Lung (tissue), 12 donors: ENCODE results near the gene B3GALT6. TPM values are rescaled to one million over a fixed set of nuclear protein-coding genes. Genes with fewer than 3 reads are reported as not detected.

Experiments
- ATAC-seq: fragments of 200-7000 bp; cut with Tn5 transposase; one replicate; pipeline ENCODE4 v1.9.1; 2020; ENCODE audit warnings: moderate number of reproducible peaks; ENCODE audit not compliant: insufficient read depth, low FRiP score
- DNase-seq, 3 donors: peaks; one replicate each; pipeline ENCODE4 v3.0.0-alpha.2; 2013 to 2017
- H3K27ac ChIP-seq, 2 donors: one replicate each; pipeline ENCODE4 v1.5.1; 2013; ENCODE audit warnings: mild to moderate bottlenecking in 2 of 2, moderate library complexity in 2 of 2, control low read depth in 1 of 2, inconsistent platforms in 1 of 2, low read depth in 1 of 2, low read length in 1 of 2
- H3K27me3 ChIP-seq, 3 donors: one replicate each; pipeline ENCODE4 v1.5.1; 2013; ENCODE audit warnings: low read length in 2 of 3; ENCODE audit not compliant: control insufficient read depth in 3 of 3, insufficient read depth in 3 of 3
- H3K36me3 ChIP-seq, 4 donors: one replicate each; pipeline ENCODE4 v1.5.1; 2013; ENCODE audit warnings: low read length in 4 of 4, mild to moderate bottlenecking in 1 of 4, moderate library complexity in 1 of 4; ENCODE audit not compliant: control insufficient read depth in 4 of 4, insufficient read depth in 4 of 4
- H3K4me1 ChIP-seq, 5 donors: one replicate each; pipeline ENCODE4 v1.5.1; 2013; ENCODE audit warnings: low read length in 5 of 5, mild to moderate bottlenecking in 2 of 5, moderate library complexity in 1 of 5; ENCODE audit not compliant: control insufficient read depth in 5 of 5, insufficient read depth in 5 of 5
- H3K4me3 ChIP-seq: one replicate; pipeline ENCODE4 v1.5.1; 2013; ENCODE audit warnings: mild to moderate bottlenecking, control low read depth, moderate library complexity
- H3K9ac ChIP-seq, 2 donors: one replicate each; pipeline ENCODE4 v1.5.1; 2013; ENCODE audit warnings: low read length in 2 of 2, control low read depth in 1 of 2; ENCODE audit not compliant: insufficient read depth in 1 of 2
- H3K9me3 ChIP-seq, 4 donors: one replicate each; pipeline ENCODE4 v1.5.1; 2013; ENCODE audit warnings: low read length in 3 of 4, mild to moderate bottlenecking in 1 of 4, moderate library complexity in 1 of 4; ENCODE audit not compliant: control insufficient read depth in 4 of 4, insufficient read depth in 3 of 4
- WGBS, 2 donors: extraction: QIAGEN DNeasy Blood & Tissue Kit; methylation state at CpG; one replicate each; pipeline ENCODE4 v1.1.7; 2013; 5-methylcytosine and 5-hydroxymethylcytosine counted together
- polyA plus RNA-seq, 2 donors: library from polyadenylated mRNA; stranded (reverse); fragments of 200-250 nt; gene quantifications; one replicate each; pipeline ENCODE4 v1.2.1, GENCODE V29; 2013
- total RNA-seq, 2 donors: library from RNA; depleted of rRNA in 1 of 2; stranded (reverse); fragments of >200 nt in 1 of 2; gene quantifications; one replicate each; pipeline ENCODE4 v1.2.1, GENCODE V29; 2014 to 2021
- TF ChIP-seq, protein P1 (sequence below): IDR thresholded peaks from 2 replicates; pipeline ENCODE4 v1.5.1; 2012; ENCODE audit warnings: mild to moderate bottlenecking; ENCODE audit errors: control extremely low read depth, extremely low read depth
- donor health status: control.
- donor health status: control.
- donor health status: Bipolar disorder and iron deficiency.
- donor health status: healthy.
- donor health status: DM: yes; HTN: yes; CAD: no.

Gene B3GALT6
- total and polyA plus RNA-seq, 4 donors: 7.0 to 28.3 (median 15.8) TPM

DNA sequence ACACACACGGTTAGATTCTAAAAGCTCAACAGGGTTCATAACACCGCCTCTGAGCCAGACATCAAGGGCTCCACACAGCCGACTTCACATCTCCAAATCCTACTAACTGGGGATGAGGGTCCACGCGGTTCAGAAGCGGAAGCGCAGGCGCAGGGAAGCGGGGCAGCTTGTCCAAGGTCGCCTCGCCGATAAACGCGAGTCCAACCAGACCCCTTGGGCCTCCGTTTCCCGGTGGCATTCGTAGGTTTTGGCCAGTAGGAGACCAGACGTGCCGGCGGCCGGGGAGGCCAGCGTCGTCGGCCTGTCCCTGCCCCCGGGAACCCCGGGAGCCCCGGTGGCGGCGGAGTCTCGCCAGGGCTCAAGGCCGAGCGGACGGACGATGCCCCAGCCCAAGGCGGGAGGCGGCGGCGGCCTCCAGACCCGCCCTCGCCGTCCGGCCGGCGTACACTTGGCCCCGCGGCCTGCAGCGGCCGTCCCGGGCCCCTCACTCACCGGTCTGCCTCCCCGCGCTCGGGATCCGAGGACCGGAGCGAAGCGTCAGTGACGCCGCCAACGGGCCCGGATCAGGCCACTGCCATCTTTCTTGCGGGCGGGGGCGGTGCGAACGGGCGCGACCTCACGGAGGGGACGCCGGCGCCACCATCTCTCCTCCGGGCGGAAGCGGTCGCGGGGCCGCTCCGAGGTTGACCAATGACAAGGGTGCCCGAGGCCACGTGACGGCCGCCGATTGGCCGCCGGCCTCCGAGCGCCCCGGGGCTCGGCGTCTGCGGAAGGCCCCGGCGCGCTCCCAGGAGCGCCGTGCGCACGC, 433 bp upstream of the B3GALT6 start, which contains the start of gene SDF4:
TSS of gene SDF4 (minus strand) at position 602 of the 808 bp plus-strand sequence. CDS start 3,229 bp downstream, outside the sequence.
- H3K4me1 ChIP-seq: peaks cover 0 to 19% (median 7%) of the 10 kb centered on the region in 5 donors
- peak; percentile 96 for ATAC-seq
- H3K4me3 ChIP-seq: peak within 1 kb of the TSS; percentile 93
- DNase-seq: peak; percentile 97 to 99 (median 97)
- H3K36me3 ChIP-seq: peaks cover 0 to 25% (median 3%) of the 10 kb centered on the region in 4 donors
- TF ChIP-seq, protein P1, sequence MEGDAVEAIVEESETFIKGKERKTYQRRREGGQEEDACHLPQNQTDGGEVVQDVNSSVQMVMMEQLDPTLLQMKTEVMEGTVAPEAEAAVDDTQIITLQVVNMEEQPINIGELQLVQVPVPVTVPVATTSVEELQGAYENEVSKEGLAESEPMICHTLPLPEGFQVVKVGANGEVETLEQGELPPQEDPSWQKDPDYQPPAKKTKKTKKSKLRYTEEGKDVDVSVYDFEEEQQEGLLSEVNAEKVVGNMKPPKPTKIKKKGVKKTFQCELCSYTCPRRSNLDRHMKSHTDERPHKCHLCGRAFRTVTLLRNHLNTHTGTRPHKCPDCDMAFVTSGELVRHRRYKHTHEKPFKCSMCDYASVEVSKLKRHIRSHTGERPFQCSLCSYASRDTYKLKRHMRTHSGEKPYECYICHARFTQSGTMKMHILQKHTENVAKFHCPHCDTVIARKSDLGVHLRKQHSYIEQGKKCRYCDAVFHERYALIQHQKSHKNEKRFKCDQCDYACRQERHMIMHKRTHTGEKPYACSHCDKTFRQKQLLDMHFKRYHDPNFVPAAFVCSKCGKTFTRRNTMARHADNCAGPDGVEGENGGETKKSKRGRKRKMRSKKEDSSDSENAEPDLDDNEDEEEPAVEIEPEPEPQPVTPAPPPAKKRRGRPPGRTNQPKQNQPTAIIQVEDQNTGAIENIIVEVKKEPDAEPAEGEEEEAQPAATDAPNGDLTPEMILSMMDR: no peak
- H3K27me3 ChIP-seq: no peaks in the 10 kb centered on the region
- H3K9ac ChIP-seq: peak within 1 kb of the TSS in 1 of 2 donors; percentile 56
- peaks cover 0 to 6% (median 0%) of the 10 kb centered on the region in 4 donors for H3K9me3 ChIP-seq
- WGBS, 2 donors: 1% methylated on average over 69 to 99 of the region's 99 CpGs
- H3K27ac ChIP-seq: peak within 1 kb of the TSS; percentile 91 to 97

DNA sequence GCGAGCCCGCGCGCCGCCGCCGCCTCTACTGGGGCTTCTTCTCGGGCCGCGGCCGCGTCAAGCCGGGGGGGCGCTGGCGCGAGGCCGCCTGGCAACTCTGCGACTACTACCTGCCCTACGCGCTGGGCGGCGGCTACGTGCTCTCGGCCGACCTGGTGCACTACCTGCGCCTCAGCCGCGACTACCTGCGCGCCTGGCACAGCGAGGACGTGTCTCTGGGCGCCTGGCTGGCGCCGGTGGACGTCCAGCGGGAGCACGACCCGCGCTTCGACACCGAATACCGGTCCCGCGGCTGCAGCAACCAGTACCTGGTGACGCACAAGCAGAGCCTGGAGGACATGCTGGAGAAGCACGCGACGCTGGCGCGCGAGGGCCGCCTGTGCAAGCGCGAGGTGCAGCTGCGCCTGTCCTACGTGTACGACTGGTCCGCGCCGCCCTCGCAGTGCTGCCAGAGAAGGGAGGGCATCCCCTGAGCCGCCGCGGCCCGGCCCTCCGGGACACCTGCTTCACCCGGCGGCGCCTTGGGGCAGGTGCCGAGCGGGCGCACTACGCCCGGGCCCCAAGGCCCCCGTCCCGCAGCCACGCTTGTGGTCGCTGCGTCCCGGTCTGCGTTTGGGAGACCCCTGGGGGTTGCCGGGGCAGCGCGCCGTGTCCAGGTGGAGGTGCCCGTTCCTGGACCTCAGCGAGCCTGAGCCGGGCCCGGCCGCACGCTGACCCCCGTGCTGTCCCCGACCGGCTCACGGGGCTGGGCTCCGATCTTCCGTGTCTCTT, 944 bp downstream of the B3GALT6 start:
- 78 to 82% methylated on average over 97 to 98 of the region's 98 CpGs for WGBS, 2 donors
- H3K27ac ChIP-seq: peak overlapping the region in 1 of 2 donors; percentile 25
- no peak for DNase-seq

DNA sequence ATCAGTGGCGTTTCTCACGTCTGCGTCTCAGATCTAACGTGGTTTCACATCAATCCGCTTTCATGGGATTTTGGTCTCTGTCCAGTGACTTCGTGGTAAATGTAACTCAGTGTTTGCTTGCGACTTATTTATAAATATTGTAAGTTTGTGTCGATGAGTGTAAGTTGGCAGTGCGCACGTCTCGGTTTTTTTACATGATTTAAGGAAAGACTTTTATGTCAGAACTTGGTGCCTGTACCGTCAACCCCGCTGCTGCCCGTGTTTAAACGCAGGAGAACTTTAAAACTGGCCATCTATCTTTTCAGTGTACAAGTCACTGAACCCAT, 1.5 kb downstream of the B3GALT6 start:
- no peak for ATAC-seq
- no peak overlapping the region for H3K4me3 ChIP-seq
- H3K27ac ChIP-seq: no peak overlapping the region
- H3K9ac ChIP-seq: no peak overlapping the region
- H3K4me1 ChIP-seq: peaks cover 0 to 26% (median 7%) of the 10 kb centered on the region in 5 donors
- no peak for DNase-seq
- H3K9me3 ChIP-seq: peaks cover 0 to 8% (median 0%) of the 10 kb centered on the region in 4 donors
- peaks cover 0 to 17% (median 0%) of the 10 kb centered on the region in 3 donors for H3K27me3 ChIP-seq
- TF ChIP-seq, protein P1: no peak
- H3K36me3 ChIP-seq: peaks cover 0 to 7% (median 3%) of the 10 kb centered on the region in 4 donors
- 97% methylated on average over 15 of the region's 15 CpGs for WGBS, 2 donors

More for the DNA sequence above, 944 bp downstream of the B3GALT6 start:
- H3K27me3 ChIP-seq: peaks cover 0 to 13% (median 0%) of the 10 kb centered on the region in 3 donors
- no peak for ATAC-seq
- peak overlapping the region; percentile 43 for H3K4me3 ChIP-seq
- H3K9me3 ChIP-seq: peaks cover 0 to 6% (median 0%) of the 10 kb centered on the region in 4 donors
- H3K9ac ChIP-seq: no peak overlapping the region
- TF ChIP-seq, protein P1: no peak
- peaks cover 0 to 12% (median 3%) of the 10 kb centered on the region in 4 donors for H3K36me3 ChIP-seq
- H3K4me1 ChIP-seq: peaks cover 0 to 26% (median 7%) of the 10 kb centered on the region in 5 donors
